ENCODE data around the gene ADCY4.

The ADCY4 gene

DNA sequence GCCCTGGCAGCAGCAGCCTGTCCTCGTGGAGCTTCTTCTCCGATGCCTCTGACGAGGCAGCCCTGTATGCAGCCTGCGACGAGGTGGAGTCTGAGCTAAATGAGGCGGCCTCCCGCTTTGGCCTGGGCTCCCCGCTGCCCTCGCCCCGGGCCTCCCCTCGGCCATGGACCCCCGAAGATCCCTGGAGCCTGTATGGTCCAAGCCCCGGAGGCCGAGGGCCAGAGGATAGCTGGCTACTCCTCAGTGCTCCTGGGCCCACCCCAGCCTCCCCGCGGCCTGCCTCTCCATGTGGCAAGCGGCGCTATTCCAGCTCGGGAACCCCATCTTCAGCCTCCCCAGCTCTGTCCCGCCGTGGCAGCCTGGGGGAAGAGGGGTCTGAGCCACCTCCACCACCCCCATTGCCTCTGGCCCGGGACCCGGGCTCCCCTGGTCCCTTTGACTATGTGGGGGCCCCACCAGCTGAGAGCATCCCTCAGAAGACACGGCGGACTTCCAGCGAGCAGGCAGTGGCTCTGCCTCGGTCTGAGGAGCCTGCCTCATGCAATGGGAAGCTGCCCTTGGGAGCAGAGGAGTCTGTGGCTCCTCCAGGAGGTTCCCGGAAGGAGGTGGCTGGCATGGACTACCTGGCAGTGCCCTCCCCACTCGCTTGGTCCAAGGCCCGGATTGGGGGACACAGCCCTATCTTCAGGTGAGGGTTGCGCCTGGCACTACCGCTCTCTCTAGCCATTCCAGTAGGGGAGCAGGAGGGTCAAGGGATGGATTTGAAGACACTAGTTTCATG lies 35.2 kb upstream of the ADCY4 start:
- TF ChIP-seq, protein P1, sequence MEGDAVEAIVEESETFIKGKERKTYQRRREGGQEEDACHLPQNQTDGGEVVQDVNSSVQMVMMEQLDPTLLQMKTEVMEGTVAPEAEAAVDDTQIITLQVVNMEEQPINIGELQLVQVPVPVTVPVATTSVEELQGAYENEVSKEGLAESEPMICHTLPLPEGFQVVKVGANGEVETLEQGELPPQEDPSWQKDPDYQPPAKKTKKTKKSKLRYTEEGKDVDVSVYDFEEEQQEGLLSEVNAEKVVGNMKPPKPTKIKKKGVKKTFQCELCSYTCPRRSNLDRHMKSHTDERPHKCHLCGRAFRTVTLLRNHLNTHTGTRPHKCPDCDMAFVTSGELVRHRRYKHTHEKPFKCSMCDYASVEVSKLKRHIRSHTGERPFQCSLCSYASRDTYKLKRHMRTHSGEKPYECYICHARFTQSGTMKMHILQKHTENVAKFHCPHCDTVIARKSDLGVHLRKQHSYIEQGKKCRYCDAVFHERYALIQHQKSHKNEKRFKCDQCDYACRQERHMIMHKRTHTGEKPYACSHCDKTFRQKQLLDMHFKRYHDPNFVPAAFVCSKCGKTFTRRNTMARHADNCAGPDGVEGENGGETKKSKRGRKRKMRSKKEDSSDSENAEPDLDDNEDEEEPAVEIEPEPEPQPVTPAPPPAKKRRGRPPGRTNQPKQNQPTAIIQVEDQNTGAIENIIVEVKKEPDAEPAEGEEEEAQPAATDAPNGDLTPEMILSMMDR (conservative IDR thresholded peaks at IDR 0.05; ENCODE audit: low read depth, low read length) = no peak
- no peak overlapping the region for H3K4me3 ChIP-seq (ENCODE audit: low read length)
- DNase-seq (ENCODE audit: low read depth) = no peak

DNA sequence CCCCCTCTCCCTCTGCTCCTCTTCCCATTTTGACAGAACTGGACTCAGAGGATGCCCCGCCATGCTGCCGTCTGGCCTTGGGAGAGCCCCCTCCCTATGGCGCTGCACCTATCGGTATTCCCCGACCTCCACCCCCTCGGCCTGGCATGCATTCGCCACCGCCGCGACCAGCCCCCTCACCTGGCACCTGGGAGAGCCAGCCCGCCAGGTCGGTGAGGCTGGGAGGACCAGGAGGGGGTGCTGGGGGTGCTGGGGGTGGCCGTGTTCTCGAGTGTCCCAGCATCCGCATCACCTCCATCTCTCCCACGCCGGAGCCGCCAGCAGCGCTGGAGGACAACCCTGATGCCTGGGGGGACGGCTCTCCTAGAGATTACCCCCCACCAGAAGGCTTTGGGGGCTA lies 34.6 kb upstream of the ADCY4 start:
- TF ChIP-seq, protein P1 (conservative IDR thresholded peaks at IDR 0.05; ENCODE audit: low read depth, low read length) = no peak
- H3K4me3 ChIP-seq (ENCODE audit: low read length) = peak overlapping the region; percentile 76
- DNase-seq (ENCODE audit: low read depth) = no peak

DNA sequence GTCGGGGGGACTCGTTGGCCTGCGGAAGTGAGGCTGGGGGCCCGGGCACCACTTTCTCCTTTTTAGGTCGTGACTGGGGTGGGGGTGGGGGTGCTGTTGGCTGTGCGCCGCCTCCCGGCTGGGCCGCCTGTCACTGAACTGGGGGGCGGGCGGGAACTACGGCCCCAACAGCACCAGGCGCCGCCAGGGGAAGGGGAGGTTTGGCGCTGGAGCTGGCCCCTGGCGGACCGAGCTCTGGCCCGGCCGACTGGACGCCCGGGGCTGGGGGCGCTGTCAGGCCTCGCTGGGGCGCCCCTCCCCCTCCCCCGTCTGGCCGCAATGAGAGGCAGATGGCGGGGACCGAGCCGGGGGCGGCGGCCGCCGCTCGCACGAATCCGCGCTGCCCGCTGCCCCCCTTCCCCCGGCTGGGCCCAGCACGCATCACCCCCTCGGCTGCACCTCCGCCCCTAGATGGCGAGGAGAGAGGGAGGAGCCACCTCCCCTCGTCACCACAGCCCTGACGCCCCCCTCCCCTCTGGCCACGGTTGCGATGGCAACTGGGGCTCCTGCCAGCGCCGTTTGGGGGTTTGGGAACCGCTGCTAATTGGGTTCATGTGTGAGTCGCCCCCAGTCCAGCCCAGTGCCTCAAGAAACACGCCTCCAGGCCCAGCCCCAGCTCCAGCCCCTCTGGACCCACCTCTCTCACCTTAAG lies 33.8 kb upstream of the ADCY4 start:
- peak overlapping the region; percentile 76 for H3K4me3 ChIP-seq (ENCODE audit: low read length)
- no peak for DNase-seq (ENCODE audit: low read depth)
- TF ChIP-seq, protein P1 (conservative IDR thresholded peaks at IDR 0.05; ENCODE audit: low read depth, low read length) = no peak

DNA sequence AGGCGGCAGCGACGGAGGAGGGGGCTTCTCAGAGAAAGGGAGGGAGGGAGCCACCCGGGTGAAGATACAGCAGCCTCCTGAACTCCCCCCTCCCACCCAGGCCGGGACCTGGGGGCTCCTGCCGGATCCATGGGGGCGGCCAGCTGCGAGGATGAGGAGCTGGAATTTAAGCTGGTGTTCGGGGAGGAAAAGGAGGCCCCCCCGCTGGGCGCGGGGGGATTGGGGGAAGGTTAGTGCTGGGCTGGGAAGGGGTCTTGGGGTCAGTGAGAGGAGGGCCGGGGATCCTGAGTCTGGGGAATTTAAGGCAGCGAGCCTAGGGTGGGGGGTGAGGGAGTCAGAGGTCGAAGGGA lies 33.3 kb upstream of the ADCY4 start:
- TF ChIP-seq, protein P1 (conservative IDR thresholded peaks at IDR 0.05; ENCODE audit: low read depth, low read length) = no peak
- no peak for DNase-seq (ENCODE audit: low read depth)
- peak overlapping the region; percentile 76 for H3K4me3 ChIP-seq (ENCODE audit: low read length)

DNA sequence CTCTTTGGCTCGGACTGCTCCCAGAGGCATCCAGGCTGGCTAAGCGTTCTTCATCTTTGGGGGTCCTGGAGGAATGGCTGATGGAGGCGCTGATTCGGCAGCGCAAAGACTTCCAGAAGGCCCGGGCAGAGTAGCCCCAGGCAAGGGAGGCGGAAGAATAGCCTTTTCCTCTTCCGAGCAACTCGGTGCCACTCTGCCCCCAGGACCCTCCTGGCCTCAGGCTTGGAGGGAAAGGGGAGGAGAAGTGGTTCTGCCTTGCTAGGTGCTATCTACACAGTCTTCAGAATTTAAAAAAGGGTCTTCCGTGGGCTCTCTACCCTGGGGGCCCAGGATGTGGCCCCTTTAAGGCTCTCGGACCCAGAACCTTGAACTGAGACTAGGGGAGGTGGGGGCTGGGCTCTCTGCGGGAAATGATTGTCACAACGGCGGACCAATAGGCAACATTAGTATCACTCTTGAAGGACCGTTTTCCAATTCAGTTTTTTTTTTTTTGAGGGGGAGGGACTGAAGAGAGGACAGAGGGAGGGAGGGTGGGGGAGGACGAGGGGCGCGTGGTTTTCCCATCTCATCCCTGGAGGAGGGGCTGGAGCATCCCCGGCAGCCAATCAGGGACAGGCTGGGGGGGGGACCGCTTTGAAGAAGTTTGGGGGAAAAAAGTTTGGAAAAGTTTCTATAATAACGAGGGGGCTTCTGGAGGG lies 32.8 kb upstream of the ADCY4 start, which contains the start of gene NFATC4:
Gene NFATC4 (plus strand): TSS at position 671 of the 698 bp plus-strand sequence. CDS start 157 bp downstream, outside the sequence.
- DNase-seq (ENCODE audit: low read depth) = peak; percentile 67
- H3K4me3 ChIP-seq (ENCODE audit: low read length) = peak within 1 kb of the TSS; percentile 76
- TF ChIP-seq, protein P1 (conservative IDR thresholded peaks at IDR 0.05; ENCODE audit: low read depth, low read length) = no peak

DNA sequence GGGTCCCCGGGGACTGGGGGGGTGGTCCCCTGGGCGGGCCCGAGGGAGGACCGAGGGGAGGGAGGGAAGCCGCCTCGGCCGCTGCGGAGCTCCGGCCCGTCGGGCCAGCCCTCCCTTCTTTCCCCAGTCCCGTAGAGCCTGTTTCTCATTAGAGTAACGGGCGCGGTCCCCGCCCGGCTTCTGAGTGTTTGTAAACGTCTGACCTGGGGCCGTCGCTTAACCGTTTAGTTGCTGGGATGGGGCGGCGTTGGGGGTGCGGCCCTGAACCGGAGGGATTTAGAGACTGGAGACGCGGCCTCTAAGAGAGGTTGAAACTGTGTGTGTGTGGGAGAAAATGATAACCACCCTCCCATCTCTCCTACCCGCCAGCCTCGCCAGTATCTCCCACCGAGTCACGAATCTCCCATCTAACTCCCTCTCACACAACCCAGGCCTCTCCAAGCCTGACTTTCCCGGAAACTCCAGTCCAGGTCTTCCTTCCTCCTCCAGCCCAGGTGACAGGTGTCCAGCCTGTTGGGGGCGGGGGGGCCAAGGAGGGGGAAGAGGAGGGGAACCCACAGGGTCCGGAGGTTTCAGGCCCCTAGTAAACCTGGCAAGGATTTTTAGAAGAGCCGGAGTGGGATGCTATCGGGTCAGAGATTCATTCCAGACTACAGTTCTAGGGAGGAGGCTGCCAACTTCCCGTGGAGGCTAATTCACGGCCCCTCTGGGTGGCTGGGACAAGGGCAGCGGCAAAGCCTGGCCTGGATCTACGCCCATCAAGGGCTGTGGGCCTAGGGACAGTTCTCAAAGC lies 32.0 kb upstream of the ADCY4 start:
- peak; percentile 83 for DNase-seq (ENCODE audit: low read depth)
- TF ChIP-seq, protein P1 (conservative IDR thresholded peaks at IDR 0.05; ENCODE audit: low read depth, low read length) = no peak

More for the DNA sequence above, 32.0 kb upstream of the ADCY4 start:
- H3K4me3 ChIP-seq (ENCODE audit: low read length) = peak overlapping the region; percentile 76
